H1 (cell line): ENCODE data around the gene LARP6. TPM values are rescaled to one million over a fixed set of nuclear protein-coding genes. Genes with fewer than 3 reads are reported as not detected.

ENCODE experiments used
- BACH1 ChIP-seq: IDR thresholded peaks from 2 replicates; pipeline ENCODE4 v1.6.1; 2012; ENCODE audit warnings: low read length, improper control_type of control experiment
- CHD2 ChIP-seq: IDR thresholded peaks from 2 replicates; pipeline ENCODE4 v1.6.1; 2012; ENCODE audit warnings: low read length, improper control_type of control experiment
- CHD7 ChIP-seq: fragments of 300-600 bp; sonication (generic); IDR thresholded peaks from 2 replicates; pipeline ENCODE4 v1.7.1; 2012; ENCODE audit warnings: low read length, moderate library complexity, mild to moderate bottlenecking, inconsistent platforms; ENCODE audit not compliant: insufficient replicate concordance
- CTCF ChIP-seq, 3 experiments: IDR thresholded peaks; 1 replicate in 2 of 3; 2 replicates in 1 of 3; pipeline versions ENCODE4 v1.5.1 to v1.6.1; 2011; ENCODE audit warnings: low read length in 3 of 3, mild to moderate bottlenecking in 3 of 3, inconsistent platforms in 2 of 3, low read depth in 1 of 3, moderate library complexity in 1 of 3; ENCODE audit not compliant: insufficient read depth in 1 of 3; ENCODE audit errors: control extremely low read depth in 1 of 3
- EZH2 ChIP-seq: fragments of 200-600 bp; sonication (generic); IDR thresholded peaks from 2 replicates; pipeline ENCODE4 v1.7.1; 2012; ENCODE audit warnings: low read depth, mild to moderate bottlenecking, moderate library complexity, low read length, inconsistent platforms; ENCODE audit not compliant: severe bottlenecking
- JUND ChIP-seq: IDR thresholded peaks from 2 replicates; pipeline ENCODE4 v1.6.1; 2011; ENCODE audit warnings: mild to moderate bottlenecking, improper control_type of control experiment, low read length
- NANOG ChIP-seq: IDR thresholded peaks from 2 replicates; pipeline ENCODE4 v1.6.1; 2011; ENCODE audit warnings: low read length, low read depth, mild to moderate bottlenecking, inconsistent platforms; ENCODE audit not compliant: insufficient read depth, poor library complexity, severe bottlenecking
- TAF1 ChIP-seq: IDR thresholded peaks from 2 replicates; pipeline ENCODE4 v1.6.1; 2011; ENCODE audit warnings: mild to moderate bottlenecking, low read depth, low read length
- polyA plus RNA-seq, 7 experiments: library from polyadenylated mRNA; depleted of rRNA in 3 of 7; stranded (reverse) in 5 of 7; unstranded in 2 of 7; fragments of >200 nt in 5 of 7; fragments of 200-250 nt in 2 of 7; gene quantifications; 1 replicate in 5 of 7; 2 replicates in 1 of 7; 4 replicates in 1 of 7; pipeline versions ENCODE4 v1.2.1 to v1.2.3, GENCODE V29; 2011 to 2013; ENCODE audit warnings: missing spikeins in 2 of 7, mixed read lengths in 2 of 7
- total RNA-seq: library from RNA; stranded (reverse); fragmentation: NEBNext Ultra II Directional; extraction: Animal tissue kit (Norgen Biotek cat#: 25700); gene quantifications from 2 replicates; pipeline ENCODE4 v1.2.1, GENCODE V29; 2021

LARP6 gene
- total and polyA plus RNA-seq, 2 of the 8 experiments (the other 6 are each of a cell fraction or from before 2014, with no cell fraction given): 21.0 to 24.7 TPM

- no peak for TF ChIP-seq CHD7
- TF ChIP-seq CHD2: no peak
- TF ChIP-seq TAF1: no peak
- TF ChIP-seq CTCF (IDR thresholded peaks at IDR 0.05; ENCODE audit: control extremely low read depth in 1 of 3, insufficient read depth in 1 of 3, low read depth in 1 of 3, low read length in 3 of 3): no peak
- no peak for TF ChIP-seq EZH2
- TF ChIP-seq NANOG: no peak
- TF ChIP-seq JUND: no peak
- no peak for TF ChIP-seq BACH1
Observed at GRCh38 chr15:70866982-70867641, 13.2 kb upstream of the LARP6 start (continued).
